GM12891 (cell line): Measurements from ENCODE around the gene NKX2-1.

ENCODE experiments used
- POLR2A ChIP-seq: IDR thresholded peaks from 2 replicates; pipeline ENCODE4 v1.6.1; 2011; ENCODE audit warnings: low read depth, low read length, control low read depth
- POU2F2 ChIP-seq: IDR thresholded peaks from 2 replicates; pipeline ENCODE4 v1.6.1; 2011; ENCODE audit warnings: low read depth, mild to moderate bottlenecking, control low read depth, low read length, moderate library complexity

- no peak for TF ChIP-seq POLR2A
- no peak for TF ChIP-seq POU2F2
Measured at GRCh38 chr14:36518586-36519430, 1.2 kb downstream of the NKX2-1 start.
